Measurements from ENCODE around the gene FAM81A. TPM values are rescaled to one million over a fixed set of nuclear protein-coding genes. Genes with fewer than 3 reads are reported as not detected.
A peak's percentile ranks its signal among the peaks of the same experiment; 100 is the strongest.
"Not testable (repeated sequence)": the region's sequence is repeated elsewhere in the genome, so short reads cannot be mapped to it uniquely, and the experiment has no call there.

Gene FAM81A
- total and polyA plus RNA-seq, 12 donors = 1.3 to 10.1 (median 3.6) TPM

GRCh38 chr15:59457103-59457502, 19.1 kb downstream of the FAM81A start:
- peaks cover 0 to 12% (median 0%) of the 10 kb centered on the region in 11 donors for H3K9me3 ChIP-seq
- DNase-seq = no peak
- no peak for ATAC-seq
- 80 to 90% methylated on average over 3 of the region's 3 CpGs for WGBS, 2 donors
- no peak overlapping the region for H3K27ac ChIP-seq
- no peaks in the 10 kb centered on the region for H3K27me3 ChIP-seq
- H3K4me1 ChIP-seq = no peaks in the 10 kb centered on the region
- peaks cover 0 to 6% (median 0%) of the 10 kb centered on the region in 9 donors for H3K36me3 ChIP-seq
- intact Hi-C loops (cut with DNase I) = no loop called here
- peak in 2 of 9 donors; percentile 10 to 11 for TF ChIP-seq CTCF (IDR thresholded peaks at IDR 0.05)
- no peak overlapping the region for H3K4me3 ChIP-seq

DNA sequence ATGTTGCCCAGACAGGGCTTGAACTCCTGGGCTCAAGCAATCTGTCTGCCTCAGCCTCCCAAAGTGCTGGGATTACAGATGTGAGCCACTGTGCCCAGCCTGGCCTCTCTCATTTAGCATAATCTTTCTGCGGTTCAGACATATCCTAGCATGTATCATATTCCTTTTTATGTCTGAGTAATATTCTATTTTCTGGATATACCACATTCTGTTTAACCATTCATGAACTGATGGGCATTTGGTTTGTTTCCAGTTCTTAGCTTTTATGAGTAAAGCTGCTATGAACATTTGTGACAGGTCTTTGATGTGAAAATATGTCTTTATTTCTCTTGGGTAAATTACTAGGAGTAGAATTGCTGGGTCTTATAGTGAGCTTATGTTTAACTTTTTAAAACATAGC, 23.5 kb downstream of the FAM81A start:
- TF ChIP-seq CTCF (IDR thresholded peaks at IDR 0.05) = no peak
- no peak for ATAC-seq

GRCh38 chr15:59473226-59473625, 35.2 kb downstream of the FAM81A start:
- intact Hi-C loops (cut with DNase I) = loop anchor here in 2 of 10 donors (10.0 kb wide), 2 partner anchors 78 to 88 kb away; no protein-coding TSS in a partner anchor
- WGBS, 2 donors = 64 to 74% methylated on average over 5 of the region's 5 CpGs
- no peaks in the 10 kb centered on the region for H3K36me3 ChIP-seq
- H3K4me1 ChIP-seq = no peaks in the 10 kb centered on the region
- no peak overlapping the region for H3K4me3 ChIP-seq
- H3K27me3 ChIP-seq = no peaks in the 10 kb centered on the region
- no peaks in the 10 kb centered on the region for H3K9me3 ChIP-seq
- ATAC-seq (no peak), DNase-seq (no peak)
- TF ChIP-seq CTCF (IDR thresholded peaks at IDR 0.05) = no peak
- H3K27ac ChIP-seq = no peak overlapping the region

More for the DNA sequence above, 23.5 kb downstream of the FAM81A start:
- H3K9me3 ChIP-seq = peaks cover 0 to 33% (median 0%) of the 10 kb centered on the region in 11 donors
- H3K4me1 ChIP-seq = no peaks in the 10 kb centered on the region
- 97 to 98% methylated on average over 1 of the region's 1 CpG for WGBS, 2 donors
- H3K27me3 ChIP-seq = no peaks in the 10 kb centered on the region
- no peak for DNase-seq
- intact Hi-C loops (cut with DNase I) = no loop called here
- no peak overlapping the region for H3K4me3 ChIP-seq
- H3K27ac ChIP-seq = no peak overlapping the region
- peaks cover 0 to 6% (median 0%) of the 10 kb centered on the region in 9 donors for H3K36me3 ChIP-seq

- not testable (repeated sequence) for H3K27ac ChIP-seq, H3K27me3 ChIP-seq, H3K4me1 ChIP-seq, H3K36me3 ChIP-seq, DNase-seq, H3K9me3 ChIP-seq, H3K4me3 ChIP-seq, ATAC-seq
- intact Hi-C loops (cut with DNase I) = loop anchor here in 2 of 10 donors (10.0 kb wide), 2 partner anchors 80 to 90 kb away; no protein-coding TSS in a partner anchor
- 94 to 95% methylated on average over 5 of the region's 5 CpGs for WGBS, 2 donors
These were observed 37.2 kb downstream of the FAM81A start for GRCh38 chr15:59475161-59475560.

- no peak overlapping the region for H3K27ac ChIP-seq
- no peaks in the 10 kb centered on the region for H3K36me3 ChIP-seq
- intact Hi-C loops (cut with DNase I) = loop anchor here in 3 of 10 donors (10.0 kb wide), 2 partner anchors 110 to 240 kb away; partner anchors contain the start of gene MYO1E (in 3 of the 3)
- DNase-seq (peak in 1 of 2 donors; percentile 11), ATAC-seq (peak; percentile 23 to 94 (median 76))
- 57% methylated on average over 4 of the region's 4 CpGs for WGBS, 2 donors
- peaks cover 0 to 10% (median 0%) of the 10 kb centered on the region in 9 donors for H3K4me1 ChIP-seq
- no peak for TF ChIP-seq CTCF (IDR thresholded peaks at IDR 0.05)
- peaks cover 0 to 22% (median 1%) of the 10 kb centered on the region in 11 donors for H3K9me3 ChIP-seq
- H3K4me3 ChIP-seq = no peak overlapping the region
- no peaks in the 10 kb centered on the region for H3K27me3 ChIP-seq
These were observed 46.4 kb downstream of the FAM81A start for GRCh38 chr15:59484399-59484798.
